Measurements from ENCODE around the gene NPC2.

- TF ChIP-seq EZH2 (IDR thresholded peaks at IDR 0.05) (no peak), POLR2AphosphoS5 (IDR thresholded peaks at IDR 0.05; ENCODE audit: borderline replicate concordance, low read depth, low read length) (no peak)
Measured at GRCh38 chr14:74507085-74507484, 14.0 kb upstream of the NPC2 start.

Data from SK-N-MC (cell line).